ENCODE results near the gene PITHD1.
"Not testable (repeated sequence)": the region's sequence is repeated elsewhere in the genome, so short reads cannot be mapped to it uniquely, and the experiment has no call there.

The PITHD1 gene

DNA sequence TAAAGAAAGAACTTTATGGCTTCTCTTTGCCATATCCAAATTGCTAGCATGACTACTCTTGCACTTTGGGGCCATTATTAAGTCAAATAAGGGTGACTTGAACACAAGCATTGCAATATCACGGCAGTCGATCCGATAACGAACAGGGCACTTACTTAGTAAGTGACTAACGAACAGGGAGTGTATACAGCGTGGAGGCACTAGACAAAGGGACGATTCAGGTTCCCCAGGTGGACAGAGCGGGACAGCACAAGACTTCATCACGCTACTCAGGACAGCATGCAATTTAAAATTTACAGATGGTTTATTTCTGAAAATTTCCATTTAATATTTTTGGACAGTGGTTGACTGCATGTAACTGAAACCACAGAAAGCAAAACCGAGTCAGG lies 5.4 kb upstream of the PITHD1 start:
- no peak for DNase-seq (ENCODE audit: low read depth in 2 of 3, low spot score in 1 of 3)

DNA sequence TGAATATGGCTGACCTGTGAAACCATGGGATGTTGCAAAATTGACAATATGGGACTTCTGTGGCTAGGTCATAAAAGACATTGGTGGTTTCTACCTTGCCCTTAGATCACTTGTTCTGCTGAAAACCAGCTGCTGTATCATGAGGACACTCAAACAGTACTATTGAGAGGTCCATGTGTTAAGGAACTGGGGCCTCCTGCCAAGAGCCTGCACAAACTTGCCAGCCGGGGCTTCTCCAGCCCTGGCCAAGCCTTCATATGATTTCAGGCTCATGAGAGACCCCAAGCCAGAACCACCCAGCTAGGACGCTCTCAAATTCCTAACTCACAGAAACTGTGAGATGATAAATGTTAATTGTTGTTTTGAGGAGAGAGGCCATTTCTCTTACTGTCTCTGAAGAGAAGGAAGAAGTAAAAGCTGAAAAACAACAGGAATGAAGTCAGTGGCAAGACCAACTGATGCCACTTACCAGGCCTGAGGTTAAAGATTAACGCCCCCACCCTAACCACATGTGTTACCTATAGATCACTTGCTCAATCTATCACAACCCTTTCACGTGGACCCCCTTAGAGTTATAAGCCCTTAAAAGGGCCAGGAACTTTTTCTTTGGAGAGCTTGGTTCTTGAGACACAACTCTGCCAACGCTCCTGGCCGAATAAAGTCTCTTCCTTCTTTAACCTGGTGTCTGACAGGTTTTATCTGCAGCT lies 3.9 kb upstream of the PITHD1 start:
- DNase-seq (ENCODE audit: low read depth in 2 of 3, low spot score in 1 of 3) = no peak

DNA sequence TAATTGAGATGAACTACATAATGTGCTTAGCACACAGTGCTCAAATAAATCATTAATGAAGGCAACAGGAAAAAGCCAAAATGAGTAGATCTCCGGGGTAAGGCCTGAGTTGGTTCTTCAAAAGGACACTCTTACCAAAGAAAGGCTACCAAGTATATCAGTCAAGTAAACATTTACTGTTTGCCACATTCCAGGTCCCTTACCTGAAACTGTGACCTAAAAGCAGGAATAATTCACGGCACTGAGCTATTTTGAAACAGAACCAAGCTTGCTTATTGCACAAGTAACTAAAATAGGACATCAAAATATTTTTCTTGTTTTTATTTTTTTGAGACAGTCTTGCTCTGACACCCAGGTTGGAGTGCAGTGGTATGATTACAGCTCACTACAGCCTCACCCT lies 2.0 kb upstream of the PITHD1 start:
- no peak for DNase-seq (ENCODE audit: low read depth in 2 of 3, low spot score in 1 of 3)

DNA sequence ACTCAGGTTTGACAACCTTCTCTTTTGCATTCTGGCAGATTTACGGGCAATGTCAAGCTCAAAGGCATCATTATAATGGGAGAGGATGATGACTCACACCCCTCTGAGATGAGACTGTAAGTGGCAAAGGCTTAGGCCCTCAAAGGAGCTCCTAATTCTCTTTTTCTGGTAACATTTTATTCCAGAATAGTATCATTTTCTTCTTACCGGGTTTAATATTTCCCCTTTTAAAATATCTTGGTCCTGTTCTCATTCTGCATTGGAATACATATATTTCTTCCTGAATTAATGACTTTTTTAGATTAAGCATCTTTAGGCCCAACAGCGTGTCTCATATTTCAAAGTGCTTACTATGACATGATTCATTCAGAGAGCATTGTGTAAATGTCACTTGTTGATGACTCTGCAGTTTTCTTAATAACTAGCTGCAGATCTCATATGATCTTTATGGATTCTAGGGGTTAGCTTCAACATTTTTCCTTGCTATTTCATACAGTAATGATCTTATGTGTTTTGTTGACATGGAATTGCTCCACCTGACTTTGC lies 1.7 kb downstream of the PITHD1 start:
- DNase-seq (ENCODE audit: low read depth in 2 of 3, low spot score in 1 of 3) = no peak

- not testable (repeated sequence) for DNase-seq (ENCODE audit: low read depth in 2 of 3, low spot score in 1 of 3)
Measured at GRCh38 chr1:23783141-23783540, 4.9 kb downstream of the PITHD1 start.

DNA sequence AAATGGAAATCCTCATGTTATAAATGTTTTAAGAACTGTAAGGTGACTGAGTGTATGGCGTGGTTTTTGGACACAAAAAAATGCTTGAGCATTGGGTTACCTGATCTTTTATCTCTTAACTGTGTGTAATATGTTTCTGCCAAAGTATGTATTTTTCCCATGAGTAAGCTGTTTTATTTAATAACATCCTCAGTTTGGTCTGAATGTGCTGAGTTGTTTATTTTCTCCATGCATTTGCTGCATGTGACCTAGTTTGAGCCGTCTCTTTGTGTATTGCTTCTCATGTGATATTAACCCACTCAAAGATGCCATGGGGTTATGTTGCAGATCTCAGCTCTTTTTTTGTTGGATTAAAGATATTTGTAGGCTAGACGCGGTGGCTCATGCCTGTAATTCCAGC lies 6.6 kb downstream of the PITHD1 start:
- no peak for DNase-seq (ENCODE audit: low read depth in 2 of 3, low spot score in 1 of 3)

DNA sequence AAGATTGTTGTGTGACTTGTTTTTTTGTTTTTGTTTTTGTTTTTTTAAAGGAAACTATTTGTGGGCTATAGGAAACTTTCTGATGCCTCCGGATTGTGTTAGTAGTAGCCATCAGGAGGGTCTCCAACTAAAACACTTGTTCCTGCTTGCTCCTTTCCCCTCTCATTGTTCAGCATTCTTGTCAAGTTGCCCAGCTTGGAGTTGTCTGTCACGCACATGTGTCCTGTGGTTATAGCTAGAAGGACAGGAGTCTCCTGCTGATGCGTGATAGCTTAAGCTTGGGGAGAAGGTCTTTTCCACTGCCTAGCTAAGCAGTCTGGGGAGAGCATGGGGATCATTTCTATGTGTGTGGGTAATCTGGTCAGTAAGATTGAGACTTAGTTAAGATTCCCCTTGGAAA lies 9.5 kb downstream of the PITHD1 start:
- DNase-seq (ENCODE audit: low read depth in 2 of 3, low spot score in 1 of 3) = no peak

DNA sequence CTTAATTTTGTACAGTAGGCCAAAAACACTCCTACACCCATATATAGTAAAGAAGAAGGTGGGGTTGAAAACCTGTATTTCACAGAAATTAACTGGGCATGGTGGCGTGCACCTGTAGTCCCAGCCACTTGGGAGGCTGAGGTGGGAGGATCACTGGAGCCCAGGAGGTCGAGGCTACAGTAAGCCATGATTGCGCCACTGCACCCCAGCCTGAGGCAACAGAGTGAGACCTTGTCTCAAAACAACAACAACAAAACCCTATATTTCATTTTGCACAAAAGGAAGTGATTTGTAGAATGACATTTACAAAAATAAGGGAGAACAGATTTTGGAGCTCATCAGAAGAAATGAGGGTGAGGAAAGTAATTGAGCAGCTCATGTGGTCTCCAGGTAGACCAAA lies 10.5 kb downstream of the PITHD1 start:
- no peak for DNase-seq (ENCODE audit: low read depth in 2 of 3, low spot score in 1 of 3)

DNA sequence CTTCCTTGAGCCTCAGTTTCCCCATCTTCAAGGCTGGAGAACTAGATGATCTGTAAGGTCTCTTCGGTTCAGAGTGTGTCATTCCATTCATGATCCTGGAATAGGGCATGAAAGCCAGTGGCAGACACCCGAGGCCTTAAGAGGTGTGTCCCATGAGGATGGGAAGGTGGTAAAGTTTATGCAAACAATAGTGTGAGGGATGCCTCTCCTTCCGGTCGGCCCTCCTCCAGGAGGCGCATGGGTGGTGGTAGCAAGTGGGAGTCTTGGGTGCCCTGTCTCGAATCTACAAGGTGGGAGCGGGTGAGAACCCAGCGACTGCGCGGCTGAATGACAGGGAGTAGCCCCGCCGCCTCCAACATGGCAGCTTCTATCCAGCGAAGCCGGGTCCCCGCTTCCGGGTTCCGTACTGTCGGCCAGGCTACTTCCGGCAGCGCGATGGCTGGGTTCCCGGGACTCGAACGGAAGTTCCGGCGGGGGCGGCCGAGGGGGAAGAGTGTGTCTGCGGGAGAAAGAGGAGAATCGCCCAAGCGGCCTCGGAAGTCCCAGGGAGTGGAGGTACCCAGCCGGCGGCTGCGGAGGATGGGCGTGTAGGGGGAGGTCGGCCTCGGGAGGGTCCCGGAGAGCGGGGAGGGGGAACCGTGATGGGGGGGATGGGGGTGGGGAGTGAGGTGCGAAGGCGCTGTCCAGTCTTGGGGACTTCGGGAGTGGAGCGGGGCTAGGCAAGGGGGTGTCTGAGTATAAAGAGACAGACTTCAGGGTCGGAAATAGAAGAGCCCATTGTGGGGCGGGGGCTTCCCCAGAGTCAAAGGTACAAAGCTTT lies 12.7 kb downstream of the PITHD1 start, which contains the start of gene LYPLA2:
Gene LYPLA2, plus strand, starts transcription at position 450 of the 820 bp plus-strand sequence. CDS start 1,538 bp downstream, outside the sequence.
- peak; percentile 76 to 90 (median 78) for DNase-seq (ENCODE audit: low read depth in 2 of 3, low spot score in 1 of 3)

DNA sequence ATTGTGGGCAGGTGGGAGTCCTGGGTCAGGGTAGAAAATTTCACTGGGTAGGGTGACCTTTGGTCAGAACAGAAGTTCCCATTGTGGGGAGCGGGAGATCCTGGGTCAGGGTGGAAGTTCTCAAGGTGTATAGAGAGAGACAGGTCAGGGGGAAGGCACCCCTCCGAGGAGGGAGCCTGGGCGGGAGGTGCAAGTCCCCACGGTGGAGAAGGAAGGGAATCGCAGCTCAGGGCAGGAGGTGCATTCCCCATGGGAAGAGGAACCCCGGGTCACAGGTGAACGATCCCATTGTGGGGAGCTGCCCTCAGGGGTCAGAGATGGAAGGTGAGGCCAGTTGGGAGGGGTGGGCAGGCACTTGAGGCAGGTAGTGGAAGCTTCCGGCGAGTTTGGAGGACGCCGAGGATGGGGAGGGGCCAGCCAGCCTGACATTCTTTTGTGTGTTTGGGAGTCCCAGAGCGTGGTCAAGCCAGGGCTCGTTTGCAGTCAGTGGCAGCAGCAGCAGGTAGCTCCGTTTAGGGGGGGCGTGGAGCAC lies 13.4 kb downstream of the PITHD1 start:
- peak in 1 of 3 donors; percentile 16 for DNase-seq (ENCODE audit: low read depth in 2 of 3, low spot score in 1 of 3)

GRCh38 chr1:23792151-23792945 lies 14.1 kb downstream of the PITHD1 start:
- DNase-seq (ENCODE audit: low read depth in 2 of 3, low spot score in 1 of 3) = no peak

DNA sequence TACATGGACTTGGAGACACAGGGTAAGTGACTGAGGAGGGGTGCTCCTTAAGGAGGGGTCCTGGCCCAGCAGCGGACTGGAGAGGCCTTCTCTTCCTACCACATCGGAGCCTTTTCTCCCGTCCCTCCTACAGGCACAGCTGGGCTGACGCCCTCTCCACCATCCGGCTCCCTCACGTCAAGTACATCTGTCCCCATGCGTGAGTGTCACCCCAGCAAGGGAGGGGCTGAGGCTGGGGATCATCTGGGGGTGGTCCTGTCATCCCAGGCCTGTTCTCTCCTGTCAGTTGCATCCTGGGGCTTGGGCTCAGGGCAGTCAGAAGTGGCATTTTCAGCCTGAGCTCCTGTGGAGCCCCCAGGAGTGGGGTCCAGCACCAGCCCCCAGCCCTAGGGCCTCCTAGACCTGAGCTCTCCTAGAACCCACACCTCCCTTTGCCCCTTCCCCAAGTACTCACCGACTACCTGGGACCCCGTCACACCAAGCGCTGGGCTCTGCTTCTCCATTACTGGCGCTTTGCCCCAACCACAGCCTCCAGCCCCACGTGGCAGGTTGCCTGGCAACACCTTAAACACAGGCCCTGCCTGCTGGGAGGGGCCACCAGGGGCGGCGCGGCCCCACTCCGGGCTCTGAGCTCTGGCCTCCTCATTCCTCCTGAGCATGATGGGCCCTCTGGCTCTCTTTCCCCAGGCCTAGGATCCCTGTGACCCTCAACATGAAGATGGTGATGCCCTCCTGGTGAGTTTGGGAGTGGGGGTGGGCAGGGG lies 15.0 kb downstream of the PITHD1 start:
- DNase-seq (ENCODE audit: low read depth in 2 of 3, low spot score in 1 of 3) = no peak

DNA sequence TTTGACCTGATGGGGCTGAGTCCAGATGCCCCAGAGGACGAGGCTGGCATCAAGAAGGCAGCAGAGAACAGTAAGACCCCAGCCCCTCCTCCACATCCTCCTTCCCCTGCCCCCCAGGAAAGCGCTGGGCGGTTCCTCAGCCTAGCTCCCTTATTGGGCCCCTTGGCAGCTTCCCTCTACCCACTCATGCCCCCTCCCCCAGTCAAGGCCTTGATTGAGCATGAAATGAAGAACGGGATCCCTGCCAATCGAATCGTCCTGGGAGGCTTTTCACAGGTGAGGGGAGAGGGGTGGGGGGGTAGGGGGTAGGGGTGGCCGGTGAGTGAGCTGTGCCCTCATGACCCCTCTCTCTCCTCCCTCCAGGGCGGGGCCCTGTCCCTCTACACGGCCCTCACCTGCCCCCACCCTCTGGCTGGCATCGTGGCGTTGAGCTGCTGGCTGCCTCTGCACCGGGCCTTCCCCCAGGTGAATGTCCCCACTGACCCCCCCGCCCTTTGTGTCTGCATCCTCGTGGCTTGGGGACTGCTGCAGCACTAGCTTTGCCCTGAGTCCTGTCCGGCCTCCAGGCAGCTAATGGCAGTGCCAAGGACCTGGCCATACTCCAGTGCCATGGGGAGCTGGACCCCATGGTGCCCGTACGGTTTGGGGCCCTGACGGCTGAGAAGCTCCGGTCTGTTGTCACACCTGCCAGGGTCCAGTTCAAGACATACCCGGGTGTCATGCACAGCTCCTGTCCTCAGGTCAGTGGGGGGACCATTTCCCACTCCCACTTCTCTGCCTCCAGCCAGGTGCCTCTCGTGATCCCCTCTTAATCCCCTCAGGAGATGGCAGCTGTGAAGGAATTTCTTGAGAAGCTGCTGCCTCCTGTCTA lies 15.9 kb downstream of the PITHD1 start:
- DNase-seq (ENCODE audit: low read depth in 2 of 3, low spot score in 1 of 3) = no peak

DNA sequence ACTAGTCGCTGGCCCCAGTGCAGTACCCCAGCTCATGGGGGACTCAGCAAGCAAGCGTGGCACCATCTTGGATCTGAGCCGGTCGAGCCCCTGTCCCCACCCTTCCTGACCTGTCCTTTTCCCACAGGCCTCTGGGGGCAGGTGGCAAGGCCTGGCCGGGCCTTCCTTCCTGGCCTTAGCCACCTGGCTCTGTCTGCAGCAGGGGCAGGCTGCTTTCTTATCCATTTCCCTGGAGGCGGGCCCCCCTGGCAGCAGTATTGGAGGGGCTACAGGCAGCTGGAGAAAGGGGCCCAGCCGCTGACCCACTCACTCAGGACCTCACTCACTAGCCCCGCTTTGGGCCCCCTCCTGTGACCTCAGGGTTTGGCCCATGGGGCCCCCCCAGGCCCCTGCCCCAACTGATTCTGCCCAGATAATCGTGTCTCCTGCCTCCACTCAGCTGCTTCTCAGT lies 16.5 kb downstream of the PITHD1 start:
- DNase-seq (ENCODE audit: low read depth in 2 of 3, low spot score in 1 of 3) = not testable (repeated sequence)

- DNase-seq (ENCODE audit: low read depth in 2 of 3, low spot score in 1 of 3) = no peak
Measured at GRCh38 chr1:23795676-23796465, 17.7 kb downstream of the PITHD1 start.

- DNase-seq (ENCODE audit: low read depth in 2 of 3, low spot score in 1 of 3) = no peak
Measured at GRCh38 chr1:23796466-23797271, 18.5 kb downstream of the PITHD1 start.
